Keratinocyte (primary cell): ENCODE results near the gene PCDHGC5. TPM values are rescaled to one million over a fixed set of nuclear protein-coding genes. Genes with fewer than 3 reads are reported as not detected.

ENCODE experiments used
- DNase-seq: peaks from one replicate; pipeline ENCODE4 v3.0.0-alpha.2; 2011; ENCODE audit warnings: low read depth, missing footprints, low spot score
- FAIRE-seq: peaks from 2 replicates; lab custom pipeline; 2011; peaks lifted over from hg19 to GRCh38; lab: Jason Lieb, UNC
- H2AFZ ChIP-seq: 2 replicates; pipeline ENCODE4 v1.6.0; 2012; ENCODE audit warnings: low read length, control low read depth, inconsistent platforms; ENCODE audit not compliant: control insufficient read depth
- H3K27ac ChIP-seq: 2 replicates; pipeline ENCODE4 v1.5.1; 2011; ENCODE audit warnings: low read length; ENCODE audit not compliant: control insufficient read depth, insufficient read depth
- H3K27me3 ChIP-seq: 3 replicates; pipeline ENCODE4 v1.6.0; 2011; ENCODE audit warnings: low read length; ENCODE audit not compliant: control insufficient read depth, insufficient read depth; ENCODE audit errors: extremely low read depth
- H3K36me3 ChIP-seq, 2 experiments: 2 replicates in 1 of 2; 3 replicates in 1 of 2; pipeline ENCODE4 v1.5.1; 2011; ENCODE audit warnings: low read length in 2 of 2, mild to moderate bottlenecking in 1 of 2; ENCODE audit not compliant: control insufficient read depth in 2 of 2, insufficient read depth in 2 of 2; ENCODE audit errors: extremely low read depth in 1 of 2
- H3K4me1 ChIP-seq: 3 replicates; pipeline ENCODE4 v1.5.1; 2011; ENCODE audit warnings: low read length; ENCODE audit not compliant: control insufficient read depth, insufficient read depth; ENCODE audit errors: extremely low read depth
- H3K4me2 ChIP-seq: 3 replicates; pipeline ENCODE4 v1.6.0; 2011; ENCODE audit warnings: low read depth, low read length; ENCODE audit not compliant: control insufficient read depth, insufficient read depth; ENCODE audit errors: extremely low read depth
- H3K4me3 ChIP-seq, 3 experiments: fragments of 200-600 bp in 1 of 3; sonication (generic) in 1 of 3; 2 replicates in 2 of 3; 3 replicates in 1 of 3; pipeline ENCODE4 v1.5.1; 2011 to 2016; ENCODE audit warnings: low read length in 3 of 3, mild to moderate bottlenecking in 3 of 3, control low read depth in 2 of 3, inconsistent platforms in 1 of 3, low read depth in 1 of 3, mixed read lengths in 1 of 3, mixed run types in 1 of 3, moderate library complexity in 1 of 3; ENCODE audit not compliant: control insufficient read depth in 2 of 3, insufficient read depth in 2 of 3; ENCODE audit errors: extremely low read depth in 1 of 3
- H3K79me2 ChIP-seq: 2 replicates; pipeline ENCODE4 v1.6.0; 2012; ENCODE audit warnings: low read length; ENCODE audit not compliant: control insufficient read depth, insufficient read depth
- H3K9ac ChIP-seq: 3 replicates; pipeline ENCODE4 v1.6.0; 2011; ENCODE audit warnings: low read length; ENCODE audit not compliant: control insufficient read depth, insufficient read depth; ENCODE audit errors: extremely low read depth
- H3K9me1 ChIP-seq: 3 replicates; pipeline ENCODE4 v1.6.0; 2011; ENCODE audit warnings: low read length; ENCODE audit not compliant: control insufficient read depth, insufficient read depth; ENCODE audit errors: extremely low read depth
- H3K9me3 ChIP-seq: 2 replicates; pipeline ENCODE4 v1.5.1; 2012; ENCODE audit warnings: low read depth, low read length; ENCODE audit not compliant: control insufficient read depth
- H4K20me1 ChIP-seq: 3 replicates; pipeline ENCODE4 v1.6.0; 2011; ENCODE audit warnings: low read length; ENCODE audit not compliant: control insufficient read depth, insufficient read depth; ENCODE audit errors: extremely low read depth
- CTCF ChIP-seq, 3 experiments: IDR thresholded peaks in 1 of 3; conservative IDR thresholded peaks in 1 of 3; optimal IDR thresholded peaks in 1 of 3; 2 replicates in 2 of 3; 3 replicates in 1 of 3; pipeline versions ENCODE3 to v1.5.1; 2011; ENCODE audit warnings: low read length in 3 of 3, mild to moderate bottlenecking in 3 of 3, moderate library complexity in 2 of 3, control low read depth in 1 of 3, inconsistent platforms in 1 of 3; ENCODE audit not compliant: insufficient read depth in 2 of 3; ENCODE audit errors: extremely low read depth in 1 of 3
- EZH2 ChIP-seq: IDR thresholded peaks from one replicate; pipeline ENCODE4 v1.6.1; 2012; ENCODE audit warnings: inconsistent platforms, mild to moderate bottlenecking, low read length, moderate library complexity
- dilution Hi-C: fragments of 300-500 bp; cut with MboI; formaldehyde crosslinking; loops from one replicate; pipeline ENCODE4 v1.7.0; 2020; ENCODE audit warnings: low sequenced_read_pairs; ENCODE audit not compliant: extremely low pct_ligation_motif_present
- polyA minus RNA-seq, 3 experiments: library from RNA; depleted of rRNA, polyadenylated mRNA; stranded (reverse); fragments of >200 nt; gene quantifications; 1 replicate in 1 of 3; 2 replicates in 1 of 3; 3 replicates in 1 of 3; pipeline ENCODE4 v1.2.3, GENCODE V29; 2011
- polyA plus RNA-seq, 5 experiments: library from polyadenylated mRNA; depleted of rRNA in 3 of 5; stranded (reverse) in 3 of 5; stranded (forward) in 1 of 5; unstranded in 1 of 5; fragments of >200 nt; gene quantifications; 1 replicate in 1 of 5; 2 replicates in 3 of 5; 3 replicates in 1 of 5; pipeline versions ENCODE4 v1.2.1 to v1.2.3, GENCODE V29; 2011 to 2012; ENCODE audit warnings: missing spikeins in 2 of 5, low read depth in 1 of 5, low replicate concordance in 1 of 5

Gene PCDHGC5
- 0.77 to 1.6 TPM (median 1.5 TPM) in 3 replicates for polyA plus RNA-seq
- polyA plus RNA-seq (2011; ENCODE audit: low read depth), result 0.12 TPM
- polyA plus RNA-seq (2011; cell fraction: cytosol; rRNA removed), result 0.09 and 0.13 TPM in 2 replicates
- polyA plus RNA-seq (2011; cell fraction: nucleus; rRNA removed), result 2.5 and 2.7 TPM in 2 replicates
- polyA plus RNA-seq (2012; ENCODE audit: low replicate concordance), result 0.39 and 1.6 TPM in 2 replicates
- 4.0 to 6.2 TPM (median 5.4 TPM) in 3 replicates for polyA minus RNA-seq
- 1.3 TPM for polyA minus RNA-seq (2011; cell fraction: cytosol; rRNA and poly(A)+ RNA removed)
- 6.4 and 7.8 TPM in 2 replicates for polyA minus RNA-seq (2011; cell fraction: nucleus; rRNA and poly(A)+ RNA removed)

GRCh38 chr5:141488591-141489561 is at the start of gene PCDHGC5:
Gene PCDHGC5 (plus strand): TSS chr5:141489081. CDS start chr5:141489241, 160 bp downstream.
- no peaks in the 10 kb centered on the region for H3K9me3 ChIP-seq
- dilution Hi-C loops, result no loop called here
- H3K9me1 ChIP-seq, result no peaks in the 10 kb centered on the region
- peak within 1 kb of the TSS in 1 of 3 experiments; percentile 3 for H3K4me3 ChIP-seq
- TF ChIP-seq CTCF (optimal IDR thresholded peaks at IDR 0.05 in 1 of 3, IDR thresholded peaks at IDR 0.05 in 1 of 3, conservative IDR thresholded peaks at IDR 0.05 in 1 of 3; ENCODE audit: extremely low read depth in 1 of 3, insufficient read depth in 2 of 3, low read length in 3 of 3) (no peak), EZH2 (no peak)
- H3K9ac ChIP-seq, result no peak within 1 kb of the TSS
- peak within 1 kb of the TSS; percentile 39 for H3K4me2 ChIP-seq
- H4K20me1 ChIP-seq, result no peaks in the 10 kb centered on the region
- no peaks in the 10 kb centered on the region for H3K79me2 ChIP-seq
- no peak within 1 kb of the TSS for H2AFZ ChIP-seq
- FAIRE-seq (peak; percentile 81), DNase-seq (peak; percentile 46)
- no peaks in the 10 kb centered on the region for H3K27me3 ChIP-seq
- peak within 1 kb of the TSS; percentile 4 for H3K27ac ChIP-seq
- peaks cover 21% of the 10 kb centered on the region for H3K4me1 ChIP-seq
- peaks cover 0 to 3% of the 10 kb centered on the region in 2 experiments for H3K36me3 ChIP-seq

DNA sequence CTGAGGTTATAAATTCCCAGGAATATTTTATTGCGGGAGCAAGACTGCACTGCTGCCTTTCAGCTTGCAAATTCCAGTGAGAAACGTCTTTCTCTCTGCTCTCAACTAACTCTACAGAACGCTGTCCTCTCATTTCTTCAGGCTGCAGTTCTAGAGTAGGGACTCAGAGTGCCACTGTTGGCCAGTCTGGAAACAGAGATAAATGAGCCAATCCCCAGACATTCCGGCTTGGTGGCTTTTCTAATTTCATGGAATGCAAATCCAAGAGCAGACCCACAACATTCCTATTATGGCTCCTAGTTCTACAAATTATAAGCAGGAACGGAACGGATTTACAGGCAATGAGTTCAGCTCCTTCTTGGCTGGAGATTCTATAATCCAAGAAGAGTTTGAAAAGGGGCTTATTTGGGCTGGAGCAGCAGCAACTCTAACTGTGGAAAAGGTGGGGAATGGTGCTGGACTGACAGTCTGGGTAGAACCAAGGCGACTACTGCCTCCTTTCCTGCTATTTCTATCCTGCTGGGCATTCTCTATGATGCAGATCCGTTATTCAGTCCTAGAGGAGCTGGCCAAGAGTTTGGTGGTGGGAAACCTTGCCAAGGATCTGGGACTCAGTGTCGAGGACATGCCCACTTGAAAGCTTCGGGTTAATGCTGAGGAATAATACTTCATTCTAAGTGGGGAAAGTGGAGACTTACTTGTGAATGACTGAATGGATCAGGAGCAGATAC is 49.3 kb upstream of the PCDHGC5 start:
- TF ChIP-seq CTCF (optimal IDR thresholded peaks at IDR 0.05 in 1 of 3, IDR thresholded peaks at IDR 0.05 in 1 of 3, conservative IDR thresholded peaks at IDR 0.05 in 1 of 3; ENCODE audit: extremely low read depth in 1 of 3, insufficient read depth in 2 of 3, low read length in 3 of 3), result no peak
- Histone ChIP-seq H3K9me3 (peaks cover 7% of the 10 kb centered on the region), H3K4me3 (no peak overlapping the region), H3K27ac (no peak overlapping the region), H3K4me1 (no peaks in the 10 kb centered on the region), H3K4me2 (no peak overlapping the region), H2AFZ (no peak overlapping the region), H3K36me3 (no peaks in the 10 kb centered on the region), H3K79me2 (no peaks in the 10 kb centered on the region), H4K20me1 (no peaks in the 10 kb centered on the region), H3K9me1 (no peaks in the 10 kb centered on the region), H3K27me3 (no peaks in the 10 kb centered on the region), H3K9ac (no peak overlapping the region)
- dilution Hi-C loops, result no loop called here
- FAIRE-seq, result no peak
- no peak for DNase-seq
